ENCODE data around the gene DZANK1.

DNA sequence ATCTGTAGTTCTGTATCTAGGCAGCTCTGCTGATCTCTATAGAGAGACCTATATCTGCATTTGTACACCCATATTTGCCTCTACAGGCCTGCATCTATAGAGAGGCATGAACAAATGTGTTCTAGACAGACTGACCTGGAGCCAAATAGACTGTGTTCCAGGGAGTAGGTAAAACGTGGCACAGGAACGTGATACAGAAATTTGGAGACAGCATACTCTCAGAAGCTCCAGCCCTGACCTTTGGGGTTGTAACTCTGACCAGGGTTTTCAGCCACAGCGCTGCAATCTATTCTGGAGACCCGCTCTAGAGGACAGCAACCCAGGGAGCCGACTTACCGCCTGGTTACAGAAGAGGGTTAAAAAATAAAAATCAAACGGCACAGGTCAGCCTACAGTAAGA, 29.2 kb upstream of the DZANK1 start:
- TF ChIP-seq, protein P1, sequence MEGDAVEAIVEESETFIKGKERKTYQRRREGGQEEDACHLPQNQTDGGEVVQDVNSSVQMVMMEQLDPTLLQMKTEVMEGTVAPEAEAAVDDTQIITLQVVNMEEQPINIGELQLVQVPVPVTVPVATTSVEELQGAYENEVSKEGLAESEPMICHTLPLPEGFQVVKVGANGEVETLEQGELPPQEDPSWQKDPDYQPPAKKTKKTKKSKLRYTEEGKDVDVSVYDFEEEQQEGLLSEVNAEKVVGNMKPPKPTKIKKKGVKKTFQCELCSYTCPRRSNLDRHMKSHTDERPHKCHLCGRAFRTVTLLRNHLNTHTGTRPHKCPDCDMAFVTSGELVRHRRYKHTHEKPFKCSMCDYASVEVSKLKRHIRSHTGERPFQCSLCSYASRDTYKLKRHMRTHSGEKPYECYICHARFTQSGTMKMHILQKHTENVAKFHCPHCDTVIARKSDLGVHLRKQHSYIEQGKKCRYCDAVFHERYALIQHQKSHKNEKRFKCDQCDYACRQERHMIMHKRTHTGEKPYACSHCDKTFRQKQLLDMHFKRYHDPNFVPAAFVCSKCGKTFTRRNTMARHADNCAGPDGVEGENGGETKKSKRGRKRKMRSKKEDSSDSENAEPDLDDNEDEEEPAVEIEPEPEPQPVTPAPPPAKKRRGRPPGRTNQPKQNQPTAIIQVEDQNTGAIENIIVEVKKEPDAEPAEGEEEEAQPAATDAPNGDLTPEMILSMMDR (IDR thresholded peaks at IDR 0.05; ENCODE audit: insufficient read depth, low read length, poor library complexity, severe bottlenecking): no peak
- TF ChIP-seq EZH2phosphoT487 (conservative IDR thresholded peaks at IDR 0.05; ENCODE audit: low read length): no peak
